Vagina (tissue), 2 donors: ENCODE data around the gene CMTR1. TPM values are rescaled to one million over a fixed set of nuclear protein-coding genes. Genes with fewer than 3 reads are reported as not detected.

Experiments
- DNase-seq, 2 donors: peaks; one replicate each; pipeline ENCODE4 v3.0.0-alpha.2; 2017; ENCODE audit errors: extremely low spot score in 2 of 2
- H3K27ac ChIP-seq: fragments of 200-600 bp; sonication (generic); one replicate; pipeline ENCODE4 v1.5.1; 2019
- H3K27me3 ChIP-seq: fragments of 200-600 bp; sonication (generic); one replicate; pipeline ENCODE4 v1.5.1; 2019
- H3K36me3 ChIP-seq, 2 donors: fragments of 200-600 bp; sonication (generic); one replicate each; pipeline ENCODE4 v1.5.1; 2017 to 2019
- H3K4me1 ChIP-seq: fragments of 200-600 bp; sonication (generic); one replicate; pipeline ENCODE4 v1.5.1; 2019
- H3K4me3 ChIP-seq, 2 donors: fragments of 200-600 bp; sonication (generic); 1 replicate in 1 of 2; 2 replicates in 1 of 2; pipeline ENCODE4 v1.5.1; 2016 to 2019
- H3K9me3 ChIP-seq: fragments of 200-600 bp; sonication (generic); one replicate; pipeline ENCODE4 v1.5.1; 2019
- POLR2A ChIP-seq, 2 donors: fragments of 450-650 bp; IDR thresholded peaks; one replicate each; pipeline ENCODE4 v1.6.1; 2017; ENCODE audit warnings: antibody characterized with exemption in 2 of 2, mild to moderate bottlenecking in 2 of 2, moderate library complexity in 2 of 2
- POLR2AphosphoS5 ChIP-seq, 2 donors: sonication (generic); formaldehyde crosslinking; IDR thresholded peaks; one replicate each; pipeline ENCODE4 v1.9.0; 2017; ENCODE audit warnings: antibody characterized with exemption in 2 of 2, mild to moderate bottlenecking in 2 of 2, low read depth in 1 of 2; ENCODE audit not compliant: insufficient read depth in 1 of 2
- intact Hi-C: fragments of 100-400 bp; cut with DNase I; formaldehyde crosslinking; loops from one replicate; pipeline ENCODE4 v1.15.1; 2023
- total RNA-seq: library from RNA; depleted of rRNA; stranded (reverse); fragments of >200 nt; gene quantifications from one replicate; pipeline ENCODE4 v1.2.3, GENCODE V29; 2016
- TF ChIP-seq, protein P1 (sequence below), 3 experiments: fragments of 450-650 bp in 2 of 3; fragments of 200-600 bp in 1 of 3; sonication (generic) in 1 of 3; IDR thresholded peaks; one replicate each; pipeline ENCODE4 v1.5.1; 2017 to 2019; ENCODE audit warnings: antibody characterized with exemption in 3 of 3, mild to moderate bottlenecking in 2 of 3, moderate library complexity in 2 of 3

Gene CMTR1
- total RNA-seq, 1 donor from 2014 or later, result 24.3 TPM

GRCh38 chr6:37514837-37515236 lies 81.8 kb downstream of the CMTR1 start:
- Histone ChIP-seq H3K4me3 (no peak overlapping the region), H3K9me3 (no peaks in the 10 kb centered on the region), H3K4me1 (peaks cover 21% of the 10 kb centered on the region), H3K27me3 (no peaks in the 10 kb centered on the region), H3K27ac (no peak overlapping the region), H3K36me3 (no peaks in the 10 kb centered on the region)
- TF ChIP-seq POLR2AphosphoS5 (IDR thresholded peaks at IDR 0.05; ENCODE audit: insufficient read depth in 1 of 2, low read depth in 1 of 2), result no peak
- TF ChIP-seq POLR2A (IDR thresholded peaks at IDR 0.05), result no peak
- TF ChIP-seq, protein P1, sequence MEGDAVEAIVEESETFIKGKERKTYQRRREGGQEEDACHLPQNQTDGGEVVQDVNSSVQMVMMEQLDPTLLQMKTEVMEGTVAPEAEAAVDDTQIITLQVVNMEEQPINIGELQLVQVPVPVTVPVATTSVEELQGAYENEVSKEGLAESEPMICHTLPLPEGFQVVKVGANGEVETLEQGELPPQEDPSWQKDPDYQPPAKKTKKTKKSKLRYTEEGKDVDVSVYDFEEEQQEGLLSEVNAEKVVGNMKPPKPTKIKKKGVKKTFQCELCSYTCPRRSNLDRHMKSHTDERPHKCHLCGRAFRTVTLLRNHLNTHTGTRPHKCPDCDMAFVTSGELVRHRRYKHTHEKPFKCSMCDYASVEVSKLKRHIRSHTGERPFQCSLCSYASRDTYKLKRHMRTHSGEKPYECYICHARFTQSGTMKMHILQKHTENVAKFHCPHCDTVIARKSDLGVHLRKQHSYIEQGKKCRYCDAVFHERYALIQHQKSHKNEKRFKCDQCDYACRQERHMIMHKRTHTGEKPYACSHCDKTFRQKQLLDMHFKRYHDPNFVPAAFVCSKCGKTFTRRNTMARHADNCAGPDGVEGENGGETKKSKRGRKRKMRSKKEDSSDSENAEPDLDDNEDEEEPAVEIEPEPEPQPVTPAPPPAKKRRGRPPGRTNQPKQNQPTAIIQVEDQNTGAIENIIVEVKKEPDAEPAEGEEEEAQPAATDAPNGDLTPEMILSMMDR (IDR thresholded peaks at IDR 0.05), result no peak
- intact Hi-C loops, result no loop called here
- no peak for DNase-seq

- intact Hi-C loops, result no loop called here
- Histone ChIP-seq H3K27ac (no peak overlapping the region), H3K9me3 (no peaks in the 10 kb centered on the region), H3K4me3 (no peak overlapping the region), H3K36me3 (no peaks in the 10 kb centered on the region), H3K27me3 (no peaks in the 10 kb centered on the region), H3K4me1 (peaks cover 21% of the 10 kb centered on the region)
- TF ChIP-seq, protein P1 (IDR thresholded peaks at IDR 0.05), result no peak
- no peak for TF ChIP-seq POLR2A (IDR thresholded peaks at IDR 0.05)
- no peak for TF ChIP-seq POLR2AphosphoS5 (IDR thresholded peaks at IDR 0.05; ENCODE audit: insufficient read depth in 1 of 2, low read depth in 1 of 2)
- DNase-seq, result no peak
Observed at GRCh38 chr6:37515712-37516075, 82.7 kb downstream of the CMTR1 start.

DNA sequence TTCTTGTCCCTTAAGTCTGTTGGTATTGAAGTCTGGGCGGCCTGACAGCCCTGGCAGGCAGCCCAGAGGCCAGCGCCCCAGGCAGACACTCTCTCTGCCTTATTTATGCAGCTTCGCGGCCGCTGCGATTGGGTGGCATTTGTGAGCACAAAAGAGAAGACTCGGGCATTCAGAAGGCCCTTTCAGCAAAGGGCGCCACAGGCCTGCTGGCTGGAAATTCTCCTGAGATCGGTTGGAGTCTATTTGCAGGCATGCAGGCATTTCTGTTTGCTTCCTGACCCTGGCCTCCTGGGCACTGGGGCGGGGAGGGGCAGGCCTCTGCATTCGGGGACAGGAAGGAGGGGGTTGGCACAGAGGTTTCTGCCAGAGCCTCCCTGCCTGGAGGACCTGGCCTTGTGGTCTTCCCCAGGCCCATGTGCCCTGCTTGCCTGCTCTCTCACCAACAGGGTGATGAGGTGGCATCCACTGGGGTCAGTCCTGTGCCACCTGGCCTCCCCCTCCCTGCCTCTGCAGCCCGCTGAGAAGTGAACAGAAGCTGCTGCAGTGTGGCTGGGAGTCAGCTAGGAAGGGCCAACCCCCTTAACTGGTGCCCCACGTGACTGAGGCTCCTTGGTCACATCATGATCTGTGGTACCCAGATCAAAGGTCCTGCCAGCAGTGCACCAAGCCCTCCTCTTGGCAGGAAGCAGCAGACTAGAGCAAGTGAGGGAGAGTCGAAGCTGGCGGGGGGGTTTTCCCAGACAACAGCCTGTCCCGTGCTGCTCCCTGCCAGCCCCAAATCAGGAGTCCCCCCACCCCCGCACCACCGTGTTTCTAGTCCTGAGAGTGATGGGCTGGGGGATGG lies 83.3 kb downstream of the CMTR1 start:
- no peaks in the 10 kb centered on the region for H3K9me3 ChIP-seq
- H3K4me3 ChIP-seq, result no peak overlapping the region
- no peak overlapping the region for H3K27ac ChIP-seq
- H3K27me3 ChIP-seq, result no peaks in the 10 kb centered on the region
- peaks cover 21% of the 10 kb centered on the region for H3K4me1 ChIP-seq
- no peaks in the 10 kb centered on the region for H3K36me3 ChIP-seq
- no peak for DNase-seq
- TF ChIP-seq, protein P1 (IDR thresholded peaks at IDR 0.05), result no peak
- intact Hi-C loops, result no loop called here

DNA sequence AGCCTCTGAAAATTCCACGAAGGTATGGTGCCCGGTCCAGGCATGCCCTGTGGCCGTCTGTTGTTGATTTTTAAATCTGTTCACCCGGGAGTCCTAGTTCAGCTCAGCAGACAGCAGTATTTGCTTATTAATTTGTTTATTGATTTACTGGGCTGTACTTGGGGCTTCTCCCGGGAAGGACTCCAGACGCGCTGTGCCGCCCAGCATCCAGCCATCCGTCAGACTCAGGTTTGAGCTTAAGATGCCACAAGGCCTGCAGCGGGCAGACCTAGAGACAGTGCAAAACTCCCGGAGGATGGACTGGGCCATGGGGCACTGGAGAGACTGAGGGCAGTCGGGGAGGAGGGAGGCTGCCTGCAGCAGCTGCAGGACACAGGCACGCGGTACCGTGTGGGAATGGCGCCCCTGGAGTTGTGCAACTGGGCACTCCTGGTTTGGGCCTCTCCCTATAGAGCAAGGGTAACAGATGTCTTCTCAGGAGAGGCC lies 83.9 kb downstream of the CMTR1 start:
- TF ChIP-seq, protein P1 (IDR thresholded peaks at IDR 0.05), result no peak
- TF ChIP-seq POLR2AphosphoS5 (IDR thresholded peaks at IDR 0.05; ENCODE audit: insufficient read depth in 1 of 2, low read depth in 1 of 2), result no peak
- TF ChIP-seq POLR2A (IDR thresholded peaks at IDR 0.05), result no peak
- Histone ChIP-seq H3K27me3 (no peaks in the 10 kb centered on the region), H3K4me3 (peak overlapping the region in 1 of 2 donors; percentile 6), H3K36me3 (no peaks in the 10 kb centered on the region), H3K4me1 (peaks cover 21% of the 10 kb centered on the region), H3K27ac (no peak overlapping the region), H3K9me3 (no peaks in the 10 kb centered on the region)
- DNase-seq, result no peak
- intact Hi-C loops, result no loop called here

GRCh38 chr6:37517411-37517812 lies 84.4 kb downstream of the CMTR1 start:
- intact Hi-C loops, result no loop called here
- Histone ChIP-seq H3K36me3 (no peaks in the 10 kb centered on the region), H3K27me3 (no peaks in the 10 kb centered on the region), H3K27ac (no peak overlapping the region), H3K4me1 (peaks cover 21% of the 10 kb centered on the region), H3K9me3 (no peaks in the 10 kb centered on the region), H3K4me3 (no peak overlapping the region)
- TF ChIP-seq POLR2AphosphoS5 (IDR thresholded peaks at IDR 0.05; ENCODE audit: insufficient read depth in 1 of 2, low read depth in 1 of 2) (no peak), POLR2A (IDR thresholded peaks at IDR 0.05) (no peak)
- TF ChIP-seq, protein P1 (IDR thresholded peaks at IDR 0.05), result no peak
- no peak for DNase-seq
